IMR-90 (cell line): ENCODE measurements around the gene CYP2W1. TPM values are rescaled to one million over a fixed set of nuclear protein-coding genes. Genes with fewer than 3 reads are reported as not detected.
A peak's percentile ranks its signal among the peaks of the same experiment; 100 is the strongest.

ENCODE experiments used
- ATAC-seq: fragments of 200-7000 bp; cut with Tn5 transposase; 2 replicates; pipeline ENCODE4 v1.9.1; 2020; ENCODE audit warnings: low read depth, mild to moderate bottlenecking, moderate library complexity
- BruUV-seq: library from RNA; stranded (reverse); fragments of 400-500 nt; replicated peaks from 2 replicates; lab custom pipeline; 2021; lab: Mats Ljungman, UMichigan
- CTCF ChIA-PET: fragments of 300-600 bp; formaldehyde crosslinking; extraction: SDS; loops from one replicate; lab custom pipeline; 2021; ENCODE audit warnings: antibody characterized with exemption; lab: Yijun Ruan, JAX
- POLR2A ChIA-PET: fragments of 300-600 bp; sonication (Branson Sonifier 250); formaldehyde crosslinking; loops from one replicate; lab custom pipeline; 2022; ENCODE audit warnings: antibody characterized with exemption; ENCODE audit not compliant: unreplicated experiment; lab: Charles Lee
- DNase-seq: peaks from one replicate; pipeline ENCODE4 v3.0.0; 2013
- H2AFZ ChIP-seq: replicated peaks from 2 replicates; pipeline ENCODE3; 2013; ENCODE audit warnings: low read length, mild to moderate bottlenecking; ENCODE audit not compliant: poor library complexity
- H2AK5ac ChIP-seq: 2 replicates; pipeline ENCODE4 v1.6.1; 2013; ENCODE audit warnings: low read depth, low read length, inconsistent platforms
- H2AK9ac ChIP-seq: replicated peaks from 2 replicates; pipeline ENCODE3; 2013; ENCODE audit warnings: mild to moderate bottlenecking, low read depth, low read length, moderate library complexity; ENCODE audit not compliant: poor library complexity
- H2BK120ac ChIP-seq: 2 replicates; pipeline ENCODE4 v1.6.1; 2013; ENCODE audit warnings: low read depth, low read length, inconsistent platforms
- H2BK15ac ChIP-seq: 3 replicates; pipeline ENCODE4 v1.6.1; 2013; ENCODE audit warnings: low read depth, low read length, inconsistent platforms
- H2BK20ac ChIP-seq: 2 replicates; pipeline ENCODE4 v1.6.1; 2013; ENCODE audit warnings: low read depth, mild to moderate bottlenecking, inconsistent platforms, low read length, moderate library complexity
- H2BK5ac ChIP-seq: 2 replicates; pipeline ENCODE4 v1.6.1; 2013; ENCODE audit warnings: mild to moderate bottlenecking, low read depth, low read length, inconsistent platforms; ENCODE audit not compliant: poor library complexity, severe bottlenecking
- H3K14ac ChIP-seq: replicated peaks from 2 replicates; pipeline ENCODE4 v1.6.1; 2013; ENCODE audit warnings: low read depth, low read length, inconsistent platforms
- H3K18ac ChIP-seq: 2 replicates; pipeline ENCODE4 v1.6.1; 2013; ENCODE audit warnings: low read depth, low read length, control low read depth
- H3K23ac ChIP-seq: 2 replicates; pipeline ENCODE4 v1.6.1; 2013; ENCODE audit warnings: low read depth, low read length, inconsistent platforms
- H3K27ac ChIP-seq: 2 replicates; pipeline ENCODE4 v1.5.1; 2013; ENCODE audit warnings: mild to moderate bottlenecking, control low read depth, low read length; ENCODE audit not compliant: insufficient read depth
- H3K27me3 ChIP-seq: 2 replicates; pipeline ENCODE4 v1.6.1; 2013; ENCODE audit warnings: low read length; ENCODE audit not compliant: control insufficient read depth, insufficient read depth
- H3K36me3 ChIP-seq: 2 replicates; pipeline ENCODE4 v1.6.1; 2013; ENCODE audit warnings: low read length, mixed read lengths; ENCODE audit not compliant: control insufficient read depth, insufficient read depth
- H3K4ac ChIP-seq: 2 replicates; pipeline ENCODE4 v1.6.1; 2013; ENCODE audit warnings: low read depth, low read length, inconsistent platforms
- H3K4me1 ChIP-seq: 2 replicates; pipeline ENCODE4 v1.6.1; 2013; ENCODE audit warnings: low read length, mixed read lengths; ENCODE audit not compliant: control insufficient read depth, insufficient read depth
- H3K4me2 ChIP-seq: 2 replicates; pipeline ENCODE4 v1.6.1; 2013; ENCODE audit warnings: low read depth, mild to moderate bottlenecking, control low read depth, low read length, moderate library complexity
- H3K4me3 ChIP-seq: 2 replicates; pipeline ENCODE4 v1.5.1; 2013; ENCODE audit warnings: low read depth, mild to moderate bottlenecking, control low read depth, low read length, moderate library complexity; ENCODE audit not compliant: insufficient read depth
- H3K56ac ChIP-seq: 2 replicates; pipeline ENCODE4 v1.6.1; 2013; ENCODE audit warnings: low read length, inconsistent platforms; ENCODE audit not compliant: insufficient read depth; ENCODE audit errors: extremely low read depth
- H3K79me1 ChIP-seq, 2 experiments: 2 replicates each; pipeline ENCODE4 v1.6.1; 2013; ENCODE audit warnings: low read length in 2 of 2, inconsistent platforms in 1 of 2, low read depth in 1 of 2
- H3K9ac ChIP-seq: 2 replicates; pipeline ENCODE4 v1.6.1; 2013; ENCODE audit warnings: low read depth, low read length, control low read depth
- H3K9me1 ChIP-seq: 2 replicates; pipeline ENCODE4 v1.6.1; 2013; ENCODE audit warnings: low read length, inconsistent platforms; ENCODE audit not compliant: insufficient read depth
- H3K9me3 ChIP-seq: 2 replicates; pipeline ENCODE4 v1.6.1; 2013; ENCODE audit warnings: low read length; ENCODE audit not compliant: control insufficient read depth, insufficient read depth
- H4K20me1 ChIP-seq: 2 replicates; pipeline ENCODE4 v1.6.1; 2013; ENCODE audit warnings: low read length, inconsistent platforms; ENCODE audit not compliant: insufficient read depth
- H4K5ac ChIP-seq: 2 replicates; pipeline ENCODE4 v1.6.1; 2013; ENCODE audit warnings: mild to moderate bottlenecking, low read depth, low read length, control low read depth
- H4K8ac ChIP-seq, 2 experiments: 2 replicates each; pipeline ENCODE4 v1.6.1; 2013; ENCODE audit warnings: low read depth in 2 of 2, low read length in 2 of 2, control low read depth in 1 of 2, inconsistent platforms in 1 of 2
- H4K91ac ChIP-seq: 2 replicates; pipeline ENCODE4 v1.6.1; 2013; ENCODE audit warnings: low read depth, low read length, inconsistent platforms; ENCODE audit not compliant: insufficient read depth
- CEBPB ChIP-seq: IDR thresholded peaks from 2 replicates; pipeline ENCODE4 v1.6.1; 2012; ENCODE audit warnings: low read depth, low read length, improper control_type of control experiment
- CHD1 ChIP-seq: IDR thresholded peaks from 2 replicates; pipeline ENCODE4 v1.6.1; 2012; ENCODE audit warnings: low read depth, low read length, improper control_type of control experiment
- WGBS, 2 experiments: methylation state at CpG; one replicate each; pipeline versions ENCODE4 v1.1.5 to v1.1.7; 2013; ENCODE audit warnings: missing lambda C conversion rate in 2 of 2; ENCODE audit not compliant: insufficient read length in 1 of 2; ENCODE audit errors: extremely low coverage in 2 of 2; 5-methylcytosine and 5-hydroxymethylcytosine counted together
- dilution Hi-C: fragments of 300-500 bp; cut with HindIII; formaldehyde crosslinking; loops from one replicate; pipeline ENCODE4 v1.14.3; 2018; ENCODE audit warnings: low sequenced_read_pairs; ENCODE audit not compliant: unreplicated experiment
- in situ Hi-C: fragments of 300-500 bp; cut with MboI; formaldehyde crosslinking; loops from 3 replicates; pipeline ENCODE4 v1.14.3; 2019; ENCODE audit warnings: low sequenced_read_pairs, inconsistent platforms, mixed read lengths
- intact Hi-C: fragments of 100-400 bp; cut with micrococcal nuclease; formaldehyde crosslinking; loops from 2 replicates; pipeline ENCODE4 v1.10.0; 2022
- polyA plus RNA-seq, 3 experiments: library from polyadenylated mRNA; depleted of rRNA; stranded (reverse); fragments of >200 nt; gene quantifications; 2 replicates each; pipeline ENCODE4 v1.2.3, GENCODE V29; 2012; ENCODE audit warnings: low replicate concordance in 1 of 3
- total RNA-seq: library from RNA; depleted of rRNA; stranded (reverse); fragments of >200 nt; gene quantifications from 2 replicates; pipeline ENCODE4 v1.2.3, GENCODE V29; 2012

CYP2W1 gene
- total and polyA plus RNA-seq, 2 of the 4 experiments (the other 2 are of a cell fraction) = not detected

- Histone ChIP-seq H4K8ac (no peak overlapping the region), H4K91ac (no peak overlapping the region), H4K20me1 (peaks cover 49% of the 10 kb centered on the region), H3K4me3 (no peak overlapping the region), H2BK5ac (no peak overlapping the region), H3K56ac (no peak overlapping the region), H2AK9ac (peak overlapping the region; percentile 19), H2BK20ac (no peak overlapping the region), H3K4ac (no peak overlapping the region), H3K79me1 (peaks cover 23 to 50% of the 10 kb centered on the region in 2 experiments), H2BK15ac (no peak overlapping the region), H3K14ac (no peak overlapping the region), H3K18ac (no peak overlapping the region), H3K23ac (no peak overlapping the region), H3K4me1 (peaks cover 4% of the 10 kb centered on the region), H3K9me1 (no peaks in the 10 kb centered on the region; the same call in 1 of the 2 replicates), H3K4me2 (no peak overlapping the region), H3K27ac (no peak overlapping the region), H3K27me3 (no peaks in the 10 kb centered on the region), H3K9me3 (no peaks in the 10 kb centered on the region), H4K5ac (no peak overlapping the region), H3K36me3 (peaks cover 25% of the 10 kb centered on the region), H2BK120ac (no peak overlapping the region), H2AFZ (no peak overlapping the region), H3K9ac (no peak overlapping the region), H2AK5ac (no peak overlapping the region)
- CTCF ChIA-PET = interaction anchor here (3.6 kb wide), 1 partner anchor 20 kb away, joined by 11 read pairs; no protein-coding TSS in a partner anchor
- POLR2A ChIA-PET = no interaction called here
- no peak for DNase-seq
- intact Hi-C loops = no loop called here
- TF ChIP-seq CEBPB = 0 out of 2 replicates have a peak, but pooled peaks have one; percentile 21
- TF ChIP-seq CHD1 = no peak
- ATAC-seq = no peak
- dilution Hi-C loops = no loop called here
- TSS peak; percentile 22 for BruUV-seq
- WGBS, 2 experiments = 88% methylated on average over 5 of the region's 9 CpGs; no CpG with 5 or more reads in 1 of the 2 experiments
- in situ Hi-C loops = no loop called here
These were observed 9.7 kb upstream of the CYP2W1 start for GRCh38 chr7:973312-973711.
